GM18858 (cell line): ENCODE results near the gene RPTN.

Source experiments
- ATAC-seq: cut with Tn5 transposase; IDR thresholded peaks from one replicate; pipeline ENCODE4 v1.9.1; 2021; ENCODE audit not compliant: unreplicated experiment

The RPTN gene, protein sequence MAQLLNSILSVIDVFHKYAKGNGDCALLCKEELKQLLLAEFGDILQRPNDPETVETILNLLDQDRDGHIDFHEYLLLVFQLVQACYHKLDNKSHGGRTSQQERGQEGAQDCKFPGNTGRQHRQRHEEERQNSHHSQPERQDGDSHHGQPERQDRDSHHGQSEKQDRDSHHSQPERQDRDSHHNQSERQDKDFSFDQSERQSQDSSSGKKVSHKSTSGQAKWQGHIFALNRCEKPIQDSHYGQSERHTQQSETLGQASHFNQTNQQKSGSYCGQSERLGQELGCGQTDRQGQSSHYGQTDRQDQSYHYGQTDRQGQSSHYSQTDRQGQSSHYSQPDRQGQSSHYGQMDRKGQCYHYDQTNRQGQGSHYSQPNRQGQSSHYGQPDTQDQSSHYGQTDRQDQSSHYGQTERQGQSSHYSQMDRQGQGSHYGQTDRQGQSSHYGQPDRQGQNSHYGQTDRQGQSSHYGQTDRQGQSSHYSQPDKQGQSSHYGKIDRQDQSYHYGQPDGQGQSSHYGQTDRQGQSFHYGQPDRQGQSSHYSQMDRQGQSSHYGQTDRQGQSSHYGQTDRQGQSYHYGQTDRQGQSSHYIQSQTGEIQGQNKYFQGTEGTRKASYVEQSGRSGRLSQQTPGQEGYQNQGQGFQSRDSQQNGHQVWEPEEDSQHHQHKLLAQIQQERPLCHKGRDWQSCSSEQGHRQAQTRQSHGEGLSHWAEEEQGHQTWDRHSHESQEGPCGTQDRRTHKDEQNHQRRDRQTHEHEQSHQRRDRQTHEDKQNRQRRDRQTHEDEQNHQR

DNA sequence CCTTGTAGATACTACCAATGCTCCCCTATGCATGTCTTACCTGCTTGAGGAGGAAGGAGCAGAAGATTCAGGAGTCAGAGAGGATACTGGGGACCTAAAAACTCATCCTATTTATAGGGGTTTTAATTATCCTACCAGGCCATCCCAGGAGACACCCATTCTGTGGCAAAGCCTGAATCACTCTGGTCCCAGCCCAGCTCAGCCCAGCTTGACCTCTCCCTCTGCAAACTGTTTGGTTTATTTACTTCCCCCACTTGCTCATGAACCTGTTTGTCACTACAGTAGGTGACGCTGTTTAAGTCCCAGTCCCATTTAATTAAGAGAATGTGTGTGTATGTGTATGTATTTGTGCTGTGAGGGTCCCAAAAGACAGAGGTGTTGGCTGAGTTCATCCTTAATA, at the start of gene RPTN:
TSS of gene RPTN (minus strand) at position 85 of the 400 bp plus-strand sequence. CDS start 1,339 bp downstream, outside the sequence.
- no peak for ATAC-seq

DNA sequence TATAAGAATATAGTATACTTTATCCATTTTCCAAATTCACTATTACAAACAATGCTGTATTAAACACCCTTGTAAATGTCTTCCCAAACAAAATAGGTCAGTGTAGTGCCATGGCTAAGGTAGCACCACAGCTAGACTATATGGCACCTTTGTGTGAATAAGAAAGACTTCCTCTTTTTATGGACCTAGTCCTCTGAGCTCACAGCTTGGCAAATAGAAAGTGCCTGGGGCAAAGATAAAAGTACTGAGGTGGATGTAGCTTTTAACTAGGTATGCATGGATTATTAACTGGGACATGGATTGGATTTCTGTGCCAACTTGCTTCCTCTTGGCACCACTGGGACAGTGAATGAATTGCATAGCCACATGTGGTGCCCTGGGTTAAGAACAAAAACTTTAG, 40.0 kb upstream of the RPTN start:
- ATAC-seq, result no peak

DNA sequence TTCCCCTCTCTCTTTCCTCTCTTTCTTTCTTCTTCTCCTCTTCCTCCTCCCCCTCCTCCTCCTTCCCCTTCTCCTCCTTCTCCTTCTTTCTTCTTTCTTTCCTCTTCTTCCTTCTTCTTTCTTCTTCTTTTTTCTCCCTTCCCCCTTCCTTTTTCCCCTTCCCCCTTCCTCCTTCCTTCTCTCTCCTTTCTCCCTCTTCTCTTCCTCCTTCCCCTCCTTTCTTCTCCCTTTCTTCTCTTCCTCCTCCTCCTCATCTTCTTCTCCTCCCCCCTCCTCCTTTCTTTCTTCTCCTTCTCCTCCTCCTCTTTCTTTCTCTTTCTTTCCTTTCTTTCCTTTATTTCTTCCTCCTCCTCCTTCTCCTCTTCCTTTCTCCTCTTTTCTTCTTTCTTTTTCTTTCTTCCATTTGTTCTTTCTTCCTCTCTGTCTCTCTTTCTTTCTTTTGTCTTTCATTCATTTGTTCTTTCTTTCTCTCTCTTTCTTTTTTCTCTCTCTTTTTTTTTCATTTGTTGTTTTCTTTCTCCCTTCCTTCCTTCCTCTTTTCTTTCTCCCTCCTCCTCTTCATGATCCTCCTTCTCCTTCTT, 38.4 kb upstream of the RPTN start:
- ATAC-seq, result no peak

DNA sequence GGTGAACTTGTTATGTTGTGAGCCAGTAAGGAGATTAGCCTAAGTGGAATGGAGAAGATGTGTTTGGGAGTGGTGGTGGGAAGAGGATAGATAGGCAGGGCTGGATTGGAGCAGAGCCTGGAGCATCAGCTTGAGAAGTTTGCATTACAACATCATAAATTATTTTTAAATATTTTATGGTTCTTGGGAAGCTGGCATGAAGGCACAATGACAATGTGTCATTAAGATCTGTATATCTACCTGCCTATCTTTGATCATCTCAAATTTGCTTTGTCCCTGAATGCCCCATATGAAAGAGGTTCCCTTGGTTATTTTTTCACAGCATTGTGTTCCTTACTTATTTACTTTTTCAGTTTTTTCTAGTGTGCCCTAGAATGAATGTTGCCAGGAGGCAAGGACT, 32.7 kb upstream of the RPTN start:
- ATAC-seq, result no peak

DNA sequence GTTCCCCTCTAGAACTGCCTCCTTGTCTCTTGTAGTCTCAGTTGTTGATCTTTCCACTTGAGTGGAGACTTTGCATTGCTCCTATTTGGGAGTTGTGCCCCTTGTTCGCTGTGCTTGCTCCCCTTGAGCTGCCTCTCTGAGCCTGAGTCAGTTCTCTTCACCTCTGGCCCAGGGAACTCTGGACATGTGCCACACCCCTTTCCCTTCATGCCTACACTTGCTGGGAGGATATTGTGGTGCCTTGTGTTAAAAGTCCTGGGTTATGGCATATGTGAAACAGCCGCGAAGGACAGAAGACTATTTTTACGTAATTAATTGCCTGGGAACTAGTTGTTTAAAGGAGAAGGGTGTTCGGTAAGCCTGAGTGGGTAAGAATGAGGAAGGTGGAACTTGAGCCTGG, 32.2 kb upstream of the RPTN start:
- ATAC-seq, result no peak

DNA sequence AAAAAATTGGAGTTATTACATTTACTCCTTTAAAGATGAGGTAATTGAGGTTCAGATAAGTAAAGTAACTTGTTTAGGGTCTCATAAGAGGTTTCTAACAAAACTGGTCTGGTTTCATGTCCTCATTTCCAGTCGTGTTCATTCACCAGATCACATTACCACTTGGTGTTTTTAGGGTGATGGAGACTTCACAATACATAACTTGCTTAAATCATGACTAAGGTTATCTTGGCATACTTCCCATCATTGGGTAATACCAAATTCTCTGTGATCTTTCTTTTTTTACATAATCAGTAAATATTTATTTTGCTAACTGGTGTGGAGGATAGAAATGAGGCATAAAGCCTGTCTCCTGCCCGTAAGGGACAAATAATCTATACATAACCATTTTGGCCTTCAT, 31.6 kb upstream of the RPTN start:
- ATAC-seq, result no peak

DNA sequence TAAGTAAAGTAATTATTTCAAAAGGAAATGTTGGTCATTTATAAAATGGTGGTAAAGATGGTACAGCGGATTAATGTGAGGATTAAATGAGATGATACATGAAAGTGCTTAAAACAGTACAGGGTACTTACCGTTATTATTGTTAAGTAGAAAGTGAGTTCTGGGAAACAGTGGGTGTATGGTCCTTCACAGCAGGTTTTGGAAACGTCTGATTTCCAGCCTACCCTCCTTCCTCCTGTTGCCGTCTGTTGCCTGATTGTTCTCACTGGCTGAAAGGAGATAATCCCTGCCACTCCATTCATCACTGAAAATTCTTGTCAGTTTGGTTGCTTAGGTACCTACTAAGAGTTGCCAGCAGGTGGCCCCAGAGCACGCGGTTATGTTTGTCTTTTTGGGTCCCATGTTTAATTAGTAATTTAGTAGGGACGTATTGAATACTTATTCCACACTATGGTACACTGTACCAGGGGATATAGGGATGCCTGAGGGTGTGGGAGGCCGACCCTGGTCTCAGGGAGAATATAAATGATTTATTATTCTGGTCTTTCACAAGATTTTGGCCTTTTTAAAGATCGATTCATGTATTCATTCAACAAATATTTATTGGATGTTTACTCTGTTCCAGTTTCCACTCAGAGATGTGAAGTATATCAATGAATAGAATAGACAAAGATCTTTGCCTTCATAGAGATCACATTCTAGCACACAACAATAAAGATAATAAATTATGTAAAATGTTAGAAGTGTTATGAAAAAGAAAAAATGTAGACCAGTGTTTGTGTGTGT, 30.8 kb upstream of the RPTN start:
- ATAC-seq, result no peak

DNA sequence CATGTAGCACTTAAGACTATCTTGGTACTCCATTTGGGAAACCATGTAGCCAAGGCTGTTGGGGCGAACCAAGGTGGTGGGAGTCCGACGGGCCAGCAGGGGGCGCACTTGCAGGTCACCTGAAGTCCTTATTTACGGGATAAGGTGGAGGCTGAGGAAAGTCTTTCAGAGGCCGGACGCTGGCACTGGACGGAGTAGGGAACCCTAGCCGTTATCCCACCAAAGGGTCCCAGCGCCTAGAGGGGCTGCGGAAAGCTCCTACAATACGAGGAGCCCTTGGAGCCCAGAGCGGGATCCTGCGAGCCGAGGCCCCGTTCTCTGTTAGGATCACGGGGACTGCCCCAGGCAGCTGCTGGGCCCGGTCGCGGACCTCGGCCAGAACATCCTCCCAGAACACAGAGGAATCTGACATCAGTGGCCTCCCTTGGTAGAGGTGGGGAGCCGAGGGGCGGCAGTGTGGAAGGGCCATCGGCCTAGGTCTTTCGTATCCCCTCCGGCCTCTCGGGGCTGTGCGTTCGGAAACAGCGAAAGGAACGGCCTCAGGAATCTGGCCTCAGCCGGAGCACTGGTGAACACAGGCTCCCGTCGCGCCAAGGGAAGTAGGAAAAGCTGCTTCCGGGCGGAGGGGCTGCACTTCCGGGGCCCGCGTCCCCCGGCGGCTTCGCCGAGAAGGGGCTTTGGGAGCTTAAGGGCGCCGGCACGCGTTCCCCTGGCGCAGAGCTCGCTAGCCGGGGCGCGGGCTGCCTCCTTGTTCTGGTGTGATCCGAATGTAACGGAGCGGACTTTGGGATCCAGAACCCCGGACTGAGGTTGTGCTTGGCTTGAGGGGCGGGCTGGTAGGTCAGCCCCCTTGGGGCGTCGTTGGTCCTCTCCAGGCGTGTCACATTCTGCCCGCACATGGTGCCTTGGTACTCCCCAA, 29.9 kb upstream of the RPTN start:
- no peak for ATAC-seq

DNA sequence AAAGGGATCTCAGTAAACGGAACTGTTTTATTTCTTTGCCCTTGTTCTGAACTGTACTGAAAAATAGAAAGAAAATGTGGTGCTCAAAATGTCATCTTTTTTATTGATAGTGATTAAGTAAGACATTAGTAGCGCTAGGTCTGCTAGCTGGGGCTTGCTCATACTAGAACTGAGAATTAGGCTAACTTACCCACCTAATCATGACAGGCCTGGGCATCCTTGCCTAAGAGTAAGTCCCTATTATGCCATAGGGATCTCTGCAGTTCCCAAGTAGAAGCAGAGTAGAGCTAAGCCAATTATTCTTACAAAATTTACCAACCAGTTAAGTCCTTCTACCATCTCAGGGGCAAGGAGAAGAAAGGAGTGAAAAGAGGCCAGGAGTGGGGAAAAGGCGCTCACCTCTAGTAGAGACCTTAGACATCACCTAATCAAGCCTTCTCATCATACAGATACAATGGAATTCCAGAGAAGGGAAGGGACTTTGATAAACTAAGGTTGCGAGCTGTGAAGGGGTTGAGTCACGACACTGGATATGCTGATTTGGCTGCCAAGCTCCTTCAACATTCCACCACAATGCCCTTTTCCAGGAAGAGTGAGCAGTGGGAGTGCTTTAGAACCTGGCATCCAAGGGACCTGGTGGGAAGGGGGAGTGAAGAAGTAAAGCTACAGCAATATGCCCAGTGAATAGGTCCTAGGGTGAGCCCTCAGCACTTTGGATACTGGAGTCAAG, 27.7 kb upstream of the RPTN start:
- no peak for ATAC-seq

DNA sequence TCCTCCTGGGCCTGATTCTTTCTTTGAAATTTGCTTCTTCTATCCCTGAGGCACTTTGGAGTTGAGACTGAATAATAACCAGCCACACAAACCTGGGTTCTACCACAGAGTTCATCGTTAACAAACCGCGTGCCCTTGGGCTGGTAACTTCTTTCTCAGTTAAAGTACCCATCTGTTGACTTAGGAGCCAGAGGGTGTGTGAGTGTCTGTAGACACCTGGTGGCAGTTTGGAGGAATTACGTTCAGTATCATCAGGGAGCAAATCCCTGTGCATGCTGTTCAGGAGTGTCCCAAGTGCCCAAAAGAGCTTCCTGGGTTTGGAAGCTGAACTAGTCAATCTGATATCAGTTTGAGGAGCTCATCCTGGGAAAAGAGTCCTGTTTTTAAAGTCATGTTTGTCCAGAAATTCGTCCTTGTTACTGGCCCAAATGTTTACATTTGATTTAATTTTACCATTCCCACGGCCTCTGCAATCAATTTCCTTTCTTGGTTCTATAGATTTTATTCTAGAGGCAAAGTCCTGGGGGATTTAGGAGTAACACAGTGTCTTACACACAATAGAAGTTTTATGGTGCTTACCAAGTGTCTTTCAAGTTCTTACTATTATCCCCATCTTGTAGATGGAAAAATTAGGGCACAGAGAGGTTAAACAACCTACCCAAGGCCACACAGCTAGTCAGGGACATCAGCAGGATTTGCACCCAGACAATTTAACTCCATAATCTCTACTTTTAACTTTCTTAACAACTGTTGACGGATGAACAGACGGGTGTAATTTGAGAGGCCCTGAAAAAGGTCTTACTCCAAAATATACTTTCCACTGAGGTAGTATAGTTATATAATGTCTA, 26.7 kb upstream of the RPTN start:
- no peak for ATAC-seq

DNA sequence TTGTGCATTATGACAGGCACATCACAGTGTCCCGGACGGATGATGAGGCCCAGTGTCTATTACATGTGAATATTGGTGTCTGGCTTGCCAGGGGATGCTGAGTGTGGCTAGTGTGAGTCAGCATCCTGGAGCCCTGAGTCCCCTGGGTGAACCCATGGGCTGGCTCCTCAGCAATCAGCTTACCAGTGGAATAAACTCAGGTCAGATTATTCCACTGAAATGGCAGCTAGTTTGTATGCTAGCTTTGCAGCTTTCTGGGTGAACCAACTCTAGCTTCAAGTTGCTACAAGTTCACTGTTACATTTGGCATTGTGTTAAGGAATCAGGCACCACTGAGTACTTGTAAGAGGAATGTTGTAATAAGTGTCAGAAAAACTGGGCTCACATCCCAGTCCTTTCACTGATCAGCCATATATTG, 23.9 kb upstream of the RPTN start:
- no peak for ATAC-seq

DNA sequence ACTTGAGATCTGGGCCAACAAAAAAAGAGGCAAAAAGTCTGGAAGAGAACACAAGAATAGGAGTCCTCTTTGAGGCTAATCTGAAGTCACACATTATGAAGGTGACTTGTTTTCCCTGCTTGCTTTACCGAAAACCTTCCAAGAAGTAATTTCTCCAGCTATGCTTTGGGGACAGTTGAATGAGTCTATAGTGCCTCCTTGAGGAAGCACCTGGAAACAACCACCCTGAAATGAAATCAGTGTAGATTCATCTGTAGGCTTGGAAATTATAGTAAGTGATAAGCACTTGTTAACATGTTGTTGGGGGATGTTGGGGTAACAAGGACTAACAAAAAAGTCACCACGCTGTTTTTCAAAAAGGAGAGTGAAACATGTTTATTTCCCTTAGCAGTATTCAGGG, 23.4 kb upstream of the RPTN start:
- no peak for ATAC-seq

DNA sequence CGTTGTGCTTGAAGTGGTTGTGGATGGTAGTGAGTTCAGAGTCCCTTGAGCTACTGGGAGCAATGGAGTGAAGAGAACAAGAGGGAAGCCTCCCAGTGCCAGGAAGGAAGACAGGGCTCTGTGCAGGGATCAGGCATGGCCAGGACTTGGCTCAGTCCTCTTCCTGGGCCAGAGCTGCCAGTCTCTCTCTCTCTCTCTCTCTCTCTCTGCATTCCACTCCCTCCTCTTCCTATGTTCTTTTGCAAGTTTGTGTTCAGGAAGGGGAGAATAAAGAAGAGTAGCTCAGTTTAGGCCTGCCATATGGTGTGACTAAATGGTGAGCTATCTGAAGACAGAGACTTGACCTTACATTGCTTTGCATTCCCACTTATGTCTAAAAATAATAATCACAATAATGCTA, 20.5 kb upstream of the RPTN start:
- no peak for ATAC-seq

DNA sequence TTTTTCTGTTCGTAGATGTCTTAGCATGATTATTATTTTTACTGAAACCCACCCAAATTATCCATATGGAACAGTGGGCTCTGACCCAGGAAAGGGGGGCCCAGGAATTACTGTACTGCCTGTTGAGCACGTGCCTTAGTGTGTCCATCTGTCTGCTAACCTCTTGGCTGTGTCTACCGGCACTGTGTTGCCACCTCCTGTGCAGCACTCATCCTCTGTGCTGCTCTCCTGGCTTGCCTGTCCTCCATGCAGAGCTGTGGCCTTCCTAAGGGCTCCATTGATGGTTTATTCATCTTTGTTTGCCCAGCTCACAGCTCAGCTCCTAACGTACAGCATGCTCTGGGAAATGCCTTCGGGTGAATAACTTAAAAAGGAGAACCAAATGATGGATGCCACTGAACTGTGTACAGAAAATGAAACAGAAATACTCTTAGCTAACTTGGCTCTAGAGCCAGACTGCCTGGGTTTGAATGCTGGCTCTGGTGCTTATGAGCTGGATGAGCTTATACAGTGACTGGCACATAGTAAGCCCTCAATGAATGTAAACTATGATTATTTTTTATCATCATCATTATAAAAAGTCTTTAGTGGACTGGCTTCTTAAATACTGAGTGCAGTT, 11.4 kb upstream of the RPTN start:
- ATAC-seq, result no peak

DNA sequence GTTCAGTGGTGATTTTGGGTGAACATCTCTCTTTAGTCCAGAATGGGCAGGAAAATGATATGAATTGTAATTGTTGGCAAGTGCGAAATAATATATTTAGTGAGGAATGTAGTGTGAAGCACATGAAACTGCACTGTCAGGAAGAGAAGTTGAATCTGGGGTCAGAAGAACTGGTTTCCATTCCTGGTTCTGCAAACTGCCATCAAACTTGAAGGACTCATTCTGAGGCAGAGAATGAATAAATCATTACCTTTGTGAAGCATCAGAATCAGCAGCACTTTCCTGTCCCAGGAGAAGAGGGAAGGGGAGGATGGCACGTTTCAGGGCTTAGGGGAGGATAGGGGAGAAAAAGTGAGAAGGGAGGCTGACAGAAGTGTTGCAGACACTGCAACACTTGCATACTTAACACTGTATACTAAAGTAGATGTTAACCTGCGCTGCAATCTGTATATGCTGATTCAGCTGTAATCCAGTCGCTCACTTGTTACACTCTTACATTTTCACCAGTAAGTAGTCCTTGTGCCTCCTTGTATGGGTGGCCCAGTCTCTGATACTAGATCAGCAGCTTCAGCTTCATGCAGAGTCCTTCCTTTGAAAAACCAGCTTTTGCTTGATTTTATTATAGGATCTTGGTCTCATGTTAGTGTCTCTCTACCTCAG, 10.5 kb upstream of the RPTN start:
- no peak for ATAC-seq

DNA sequence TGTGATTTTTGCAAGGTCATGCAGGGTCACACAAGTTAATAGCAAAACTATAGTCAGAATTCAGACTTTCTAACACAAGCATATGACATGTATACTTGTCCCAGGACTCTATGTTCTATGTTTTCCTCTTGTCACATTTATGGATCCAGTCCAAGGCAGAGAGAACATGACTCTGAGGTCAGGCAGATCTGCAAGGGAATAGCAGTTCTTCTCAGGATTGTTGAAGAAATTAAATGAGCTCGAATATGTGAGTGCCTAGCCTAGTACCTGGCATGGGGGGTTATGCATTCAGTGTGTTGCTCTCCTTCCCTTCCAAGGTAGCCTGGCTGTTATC, 9.5 kb upstream of the RPTN start:
- no peak for ATAC-seq

DNA sequence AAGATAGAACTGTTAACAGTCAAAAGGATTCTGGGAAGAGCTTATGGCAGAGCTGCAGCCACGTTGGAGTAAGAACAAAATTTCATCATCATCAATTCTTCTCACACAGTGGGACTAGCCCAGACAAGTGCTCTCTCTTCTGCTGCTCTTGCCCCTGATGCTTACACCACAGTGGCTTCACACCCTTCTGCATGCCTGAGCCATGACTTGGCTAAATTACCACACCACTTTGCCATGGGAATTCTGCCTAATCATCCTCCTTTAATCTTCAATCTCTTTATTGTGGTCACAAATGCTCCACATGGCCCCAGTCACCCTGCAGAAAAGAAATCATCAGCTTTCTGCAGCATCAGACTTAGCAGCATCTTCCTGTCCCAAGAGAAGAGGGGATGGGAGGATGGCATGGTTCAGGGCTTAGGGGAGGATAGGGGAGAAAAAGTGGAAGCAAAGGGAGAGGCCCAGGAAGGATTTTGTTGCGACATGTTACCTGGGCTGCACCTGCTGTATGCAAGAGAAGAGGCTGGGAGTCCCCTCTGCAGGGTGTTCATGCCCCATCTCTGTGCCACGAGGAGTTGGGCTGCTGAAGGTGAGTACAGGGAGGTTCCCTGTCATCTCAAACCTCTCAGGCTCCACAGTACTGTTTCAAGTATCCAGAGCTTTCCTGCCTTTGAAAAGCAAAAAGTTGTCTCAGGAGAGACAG, 9.0 kb upstream of the RPTN start:
- no peak for ATAC-seq
